Measurements from ENCODE around the gene CCBE1.

DNA sequence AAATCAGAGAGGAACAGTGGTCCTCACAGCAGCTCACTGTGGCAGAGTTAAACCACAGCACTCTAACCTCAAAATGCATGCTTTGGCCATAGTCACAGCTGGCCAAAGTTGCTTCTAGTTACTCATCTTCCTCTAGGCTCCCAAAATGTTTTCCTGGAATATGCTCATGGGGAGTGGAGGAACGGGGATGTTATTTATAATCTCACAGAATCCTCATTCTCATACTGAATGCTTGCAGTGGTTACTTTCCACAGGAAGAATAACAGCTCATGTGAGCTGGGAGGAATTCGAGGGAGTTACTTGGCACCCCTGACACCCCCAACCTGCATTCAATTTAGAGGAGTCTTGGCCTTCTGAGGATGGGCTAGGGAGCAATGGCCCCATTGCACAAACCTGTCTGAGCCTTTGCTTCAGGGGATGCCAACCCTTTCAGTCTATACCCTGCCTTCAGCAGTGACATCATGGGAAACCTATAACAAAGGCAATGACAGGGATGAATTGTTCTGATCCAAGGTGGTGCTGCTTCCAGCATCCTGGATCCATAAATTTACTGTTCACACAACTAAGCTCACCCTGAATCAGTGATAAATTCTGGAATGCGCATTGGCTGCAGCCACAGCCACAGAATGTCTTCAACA lies 22.4 kb upstream of the CCBE1 start:
- TF ChIP-seq, protein P1, sequence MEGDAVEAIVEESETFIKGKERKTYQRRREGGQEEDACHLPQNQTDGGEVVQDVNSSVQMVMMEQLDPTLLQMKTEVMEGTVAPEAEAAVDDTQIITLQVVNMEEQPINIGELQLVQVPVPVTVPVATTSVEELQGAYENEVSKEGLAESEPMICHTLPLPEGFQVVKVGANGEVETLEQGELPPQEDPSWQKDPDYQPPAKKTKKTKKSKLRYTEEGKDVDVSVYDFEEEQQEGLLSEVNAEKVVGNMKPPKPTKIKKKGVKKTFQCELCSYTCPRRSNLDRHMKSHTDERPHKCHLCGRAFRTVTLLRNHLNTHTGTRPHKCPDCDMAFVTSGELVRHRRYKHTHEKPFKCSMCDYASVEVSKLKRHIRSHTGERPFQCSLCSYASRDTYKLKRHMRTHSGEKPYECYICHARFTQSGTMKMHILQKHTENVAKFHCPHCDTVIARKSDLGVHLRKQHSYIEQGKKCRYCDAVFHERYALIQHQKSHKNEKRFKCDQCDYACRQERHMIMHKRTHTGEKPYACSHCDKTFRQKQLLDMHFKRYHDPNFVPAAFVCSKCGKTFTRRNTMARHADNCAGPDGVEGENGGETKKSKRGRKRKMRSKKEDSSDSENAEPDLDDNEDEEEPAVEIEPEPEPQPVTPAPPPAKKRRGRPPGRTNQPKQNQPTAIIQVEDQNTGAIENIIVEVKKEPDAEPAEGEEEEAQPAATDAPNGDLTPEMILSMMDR (conservative IDR thresholded peaks at IDR 0.05 in 1 of 2, IDR thresholded peaks at IDR 0.05 in 1 of 2; ENCODE audit: low read depth in 1 of 2, low read length in 2 of 2) = no peak
- no peak for TF ChIP-seq EZH2 (IDR thresholded peaks at IDR 0.05; ENCODE audit: low read length, missing control alignments)
